Measurements from ENCODE around the gene KCNQ1.
A peak's percentile ranks its signal among the peaks of the same experiment; 100 is the strongest.

Gene KCNQ1

DNA sequence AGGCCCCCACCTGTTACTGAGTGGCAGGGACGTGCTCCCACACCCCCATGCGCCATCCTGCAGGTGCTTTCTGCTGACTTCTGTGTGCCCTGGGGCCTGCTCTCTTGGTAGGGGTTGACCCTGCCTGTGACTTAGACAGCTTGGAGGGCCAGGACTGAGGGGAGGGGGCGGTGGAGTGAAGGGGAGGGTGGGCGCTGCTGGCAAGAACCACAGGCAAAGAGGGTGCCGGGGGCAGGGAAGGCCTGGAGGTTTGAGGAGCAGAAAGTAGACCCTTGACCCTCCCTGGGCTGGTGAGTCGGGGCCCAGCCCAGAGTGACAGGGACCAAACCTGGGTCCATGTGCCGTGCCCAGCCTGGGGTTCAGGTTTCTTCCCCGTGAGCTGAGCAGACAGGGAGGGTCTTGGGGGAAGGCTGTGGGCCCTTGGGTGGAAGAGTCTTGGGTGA, 17.8 kb downstream of the KCNQ1 start:
- no peak for DNase-seq

DNA sequence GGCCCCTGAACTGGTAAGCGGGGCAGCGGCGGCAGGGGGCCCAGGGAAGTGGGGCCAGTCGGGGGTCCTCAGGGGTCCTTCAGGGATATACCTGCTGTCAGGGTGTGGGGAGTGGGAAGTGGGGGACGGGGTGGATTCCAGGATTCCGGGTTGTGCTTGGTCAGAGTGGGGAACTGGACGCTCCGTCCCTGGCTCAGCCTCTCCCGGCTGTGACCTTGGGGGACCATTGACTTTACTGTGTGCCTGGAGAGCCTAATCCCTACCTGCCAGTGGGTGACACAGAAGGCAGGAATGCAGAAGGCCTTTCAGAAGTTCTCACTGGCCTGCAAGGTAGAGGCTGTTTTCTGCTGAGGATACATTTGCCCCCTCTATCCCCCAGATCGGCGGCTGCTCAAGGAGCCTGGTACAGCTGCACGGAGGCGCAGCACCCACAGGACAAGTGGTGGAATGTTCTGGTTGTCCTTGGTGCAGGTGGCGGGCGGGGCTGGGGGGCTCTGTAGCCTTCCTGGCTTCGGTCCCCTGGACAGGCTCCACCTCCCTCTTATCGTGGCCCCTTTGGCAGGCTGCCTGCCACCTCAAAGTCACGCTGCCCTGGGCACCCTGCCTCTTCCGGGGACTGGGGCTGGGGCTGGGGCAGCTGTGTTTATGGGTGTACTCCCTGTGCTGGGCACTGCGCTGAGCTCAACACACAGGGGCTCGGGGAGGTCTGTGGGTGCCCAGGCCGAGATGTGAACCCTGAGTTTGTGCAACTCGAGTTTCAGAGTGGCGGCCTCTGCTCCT, 18.4 kb downstream of the KCNQ1 start:
- no peak for DNase-seq

- no peak for DNase-seq
Measured at GRCh38 chr11:2463766-2464277, 19.0 kb downstream of the KCNQ1 start.

DNA sequence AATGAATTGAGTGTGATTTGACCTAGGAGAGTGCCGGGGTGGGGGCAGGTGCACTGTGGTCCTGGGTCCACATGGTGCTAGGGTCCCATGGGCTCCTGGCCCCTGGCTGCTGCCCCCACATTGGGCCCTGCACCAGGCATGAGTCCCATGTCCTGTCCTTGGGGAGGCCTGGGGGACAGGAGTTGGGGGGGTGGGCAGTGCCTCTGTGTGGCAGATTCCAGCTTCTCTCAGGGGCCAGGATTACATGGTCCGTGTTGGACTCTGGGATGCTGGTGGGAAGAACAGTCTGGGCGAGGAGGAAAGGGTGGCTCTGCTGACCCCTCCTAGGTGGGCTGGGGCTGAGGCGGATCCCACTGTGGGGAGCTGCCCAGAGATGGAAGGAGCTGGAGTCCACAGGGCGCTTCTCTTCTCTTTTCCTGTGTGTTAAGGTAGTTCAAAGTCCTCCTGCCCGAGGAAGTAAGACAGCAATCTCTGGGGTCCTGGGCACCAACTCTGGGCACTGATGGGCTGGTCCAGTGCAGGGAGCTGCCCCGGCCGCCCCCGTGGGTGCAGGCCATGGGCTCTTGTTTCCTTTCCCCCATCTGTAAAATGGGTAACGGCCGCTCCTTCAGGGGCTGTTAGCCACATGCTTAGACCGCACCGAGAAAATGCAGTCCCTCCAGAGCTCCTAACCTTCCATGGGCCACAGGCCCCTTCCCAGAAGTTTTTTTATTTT, 19.8 kb downstream of the KCNQ1 start:
- DNase-seq = no peak

DNA sequence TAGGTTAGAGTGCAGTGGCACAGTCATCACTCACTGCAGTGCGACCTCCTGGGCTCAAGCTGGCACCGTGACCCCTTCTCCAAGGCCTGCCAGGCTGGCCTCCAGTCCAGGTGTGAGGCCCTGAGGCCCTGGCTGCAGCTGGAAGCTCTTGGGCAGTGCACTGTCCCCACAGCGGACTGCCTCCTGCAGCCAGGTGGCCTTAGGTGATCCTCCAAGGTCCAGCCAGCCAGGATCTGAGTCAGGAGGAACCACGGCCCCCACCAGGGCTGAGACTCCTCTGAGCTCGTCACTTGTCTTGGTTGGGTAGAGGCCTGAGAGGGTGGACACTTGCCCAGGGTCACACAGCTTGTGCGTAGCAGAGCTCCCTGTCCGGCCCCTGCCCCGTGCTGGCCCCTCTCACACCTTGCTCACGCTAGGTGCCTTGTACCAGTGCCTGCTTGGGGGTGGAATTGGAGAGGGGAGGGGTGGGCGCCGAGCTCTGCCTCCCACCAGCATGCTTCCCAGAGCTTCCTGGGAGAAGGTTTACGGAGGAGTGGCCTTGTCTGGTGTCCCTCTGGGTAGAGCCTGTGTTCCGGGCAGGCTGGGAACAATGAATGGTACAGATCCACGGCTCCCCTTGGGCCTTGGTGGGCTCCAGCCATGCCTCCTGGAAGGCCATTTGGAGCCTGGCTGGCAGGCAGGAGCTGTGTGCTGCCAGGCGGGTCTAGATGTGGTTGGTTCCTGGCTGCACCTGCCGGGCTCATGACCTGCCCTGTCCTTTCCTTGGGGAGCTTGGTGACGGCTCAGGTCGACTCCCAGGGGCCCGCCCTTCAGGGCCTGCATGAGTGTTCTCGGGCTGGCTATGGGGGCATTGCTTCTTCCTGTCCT, 20.6 kb downstream of the KCNQ1 start:
- no peak for DNase-seq

GRCh38 chr11:2466069-2466801, 21.4 kb downstream of the KCNQ1 start:
- no peak for DNase-seq

- peak; percentile 55 to 69 for DNase-seq
Measured at GRCh38 chr11:2466869-2467694, 22.3 kb downstream of the KCNQ1 start.

GRCh38 chr11:2467695-2468055, 22.9 kb downstream of the KCNQ1 start:
- DNase-seq = no peak

DNA sequence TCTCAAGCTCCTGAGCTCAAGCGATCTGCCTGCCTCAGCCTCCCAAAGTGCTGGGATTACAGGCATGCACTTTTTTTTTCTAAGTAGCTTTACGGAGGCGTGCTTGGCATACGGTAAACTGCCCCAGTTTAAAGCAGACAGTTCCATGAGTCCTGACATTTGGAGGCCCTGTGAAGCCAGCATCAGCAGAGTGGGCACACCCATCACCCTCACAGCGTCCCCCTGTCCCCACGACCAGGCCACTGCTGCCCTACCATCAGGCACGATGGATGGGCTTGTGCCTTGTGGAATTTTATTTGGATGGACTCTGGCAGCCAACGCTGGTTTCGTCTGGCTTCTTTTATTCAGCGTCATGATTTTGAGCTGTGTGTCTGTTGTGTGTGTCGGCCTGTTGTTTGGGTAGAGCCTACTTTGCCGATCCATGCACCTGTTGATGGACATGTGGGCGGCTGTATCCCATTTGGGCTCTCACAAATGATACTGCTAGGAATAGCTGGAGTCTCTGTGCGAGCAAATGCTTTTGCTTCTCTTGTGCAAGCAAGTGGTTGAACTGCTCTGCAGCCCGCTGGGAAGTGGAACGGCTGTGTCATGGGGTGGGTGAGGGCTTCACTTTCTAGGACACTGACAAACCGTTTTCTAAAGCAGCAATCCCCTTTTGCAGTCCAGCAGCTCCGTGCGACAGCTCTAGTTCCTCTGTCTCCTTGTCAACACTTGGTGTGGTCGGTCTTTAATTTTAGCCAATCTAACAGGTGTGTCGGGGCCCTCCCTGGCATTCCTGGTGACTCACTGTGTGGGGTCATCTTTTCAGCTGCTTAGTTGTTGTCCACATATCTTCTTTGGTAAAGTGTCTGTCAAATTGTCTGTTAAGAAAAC, 23.8 kb downstream of the KCNQ1 start:
- DNase-seq = no peak

DNA sequence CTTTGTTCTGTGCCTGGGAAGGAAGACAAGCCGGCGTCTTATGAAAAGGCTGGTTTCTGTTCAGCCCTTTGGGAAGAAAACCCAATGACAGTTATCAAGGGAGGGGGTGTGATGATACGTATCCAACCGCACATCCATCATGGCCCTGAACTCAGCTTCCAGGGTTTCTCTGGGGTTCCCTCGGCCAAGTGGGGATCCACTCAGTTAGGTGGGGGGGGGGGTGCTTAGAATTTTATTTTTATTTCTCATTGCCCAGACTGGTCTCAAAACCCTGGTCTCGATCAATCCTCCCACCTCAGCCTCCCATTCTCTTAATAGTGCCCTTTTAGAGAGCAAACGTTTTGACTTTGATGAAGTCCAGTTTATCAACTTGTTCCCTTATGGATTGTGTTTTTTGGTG, 25.7 kb downstream of the KCNQ1 start:
- DNase-seq = no peak

GRCh38 chr11:2471048-2471803, 26.4 kb downstream of the KCNQ1 start:
- no peak for DNase-seq

DNA sequence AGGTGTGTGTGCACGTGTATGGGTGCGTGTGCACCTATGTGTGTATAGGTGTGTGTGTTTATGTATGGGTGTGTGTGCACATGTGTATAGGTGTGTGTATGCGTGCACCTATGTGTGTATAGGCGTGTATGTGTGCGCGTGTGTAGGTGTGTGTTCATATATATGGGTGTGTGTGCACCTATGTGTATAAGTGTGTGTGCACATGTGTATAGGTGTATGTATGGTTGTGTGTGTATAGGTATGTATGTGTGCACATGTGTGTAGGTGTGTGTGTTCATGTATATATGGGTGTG, 26.9 kb downstream of the KCNQ1 start:
- no peak for DNase-seq

DNA sequence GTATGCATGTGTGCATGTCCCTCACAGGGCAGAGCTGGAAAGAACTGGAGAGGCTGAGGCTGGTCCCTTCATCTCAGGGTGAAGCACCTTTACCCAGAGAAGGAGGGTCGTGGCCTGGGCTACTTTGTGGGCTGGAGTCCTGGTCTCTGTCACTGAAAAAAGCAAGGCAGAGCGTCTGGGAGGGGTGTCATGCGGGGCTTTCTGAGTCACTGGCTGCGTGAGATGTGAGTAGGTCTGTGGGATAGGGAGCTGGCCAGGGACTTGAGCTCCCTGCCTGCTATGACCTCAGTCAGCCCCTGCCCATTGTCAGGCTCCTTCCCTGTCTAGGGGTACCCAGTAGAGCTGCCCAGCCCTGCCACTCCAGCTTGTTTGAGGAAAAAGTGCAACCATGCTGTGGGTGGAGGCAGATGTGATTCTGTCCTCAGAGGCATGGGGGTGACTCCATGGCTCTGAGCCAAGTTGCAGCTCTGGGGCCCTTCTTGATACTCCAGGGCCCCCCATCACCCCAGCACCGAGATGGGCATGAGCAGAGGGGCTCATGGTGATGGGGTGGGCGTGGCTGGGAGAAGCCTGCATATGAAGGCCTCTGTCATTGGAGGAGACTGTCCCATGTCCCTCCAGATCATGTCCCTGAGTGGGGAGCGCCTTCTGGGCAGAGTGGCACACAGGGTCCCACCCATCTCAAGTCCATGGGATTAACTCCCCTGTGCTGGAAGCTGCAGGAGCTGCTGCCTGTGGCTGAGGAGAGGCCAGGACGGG, 27.8 kb downstream of the KCNQ1 start:
- no peak for DNase-seq

DNA sequence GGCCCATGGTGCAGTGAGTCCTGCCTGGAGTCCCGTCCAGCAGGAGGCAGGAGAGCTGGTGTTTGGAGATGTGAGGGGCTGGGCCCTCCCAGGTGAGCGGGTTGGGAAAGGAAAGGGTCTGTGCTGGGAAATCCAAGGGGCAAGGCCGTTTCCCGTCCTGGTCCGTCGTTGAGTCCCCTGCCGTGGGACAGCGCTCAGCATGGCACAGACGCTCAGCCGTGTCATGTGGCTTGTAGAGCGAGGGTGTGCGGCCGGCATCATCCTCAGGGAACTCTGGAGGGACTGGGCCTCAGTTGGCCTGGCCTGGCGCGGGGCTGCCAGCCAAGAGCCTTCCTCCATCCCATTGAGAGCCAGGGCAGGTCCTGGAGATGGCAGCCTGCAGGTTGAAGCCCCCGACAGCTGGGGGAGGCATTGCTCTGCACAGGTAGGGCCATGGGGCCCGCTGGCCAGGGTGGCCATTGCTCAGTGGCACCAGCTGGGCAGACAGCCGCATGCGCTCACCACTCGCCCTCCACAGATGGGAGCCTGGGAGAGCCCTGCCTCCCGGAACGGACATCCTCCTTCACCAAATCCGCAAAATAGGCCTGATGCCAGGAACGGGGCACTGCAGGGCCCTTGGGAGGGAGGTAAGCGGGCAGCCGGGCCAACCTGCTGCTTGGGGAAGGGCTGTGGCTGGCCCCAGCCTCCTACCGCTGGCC, 28.7 kb downstream of the KCNQ1 start:
- DNase-seq = no peak

- no peak for DNase-seq
Measured at GRCh38 chr11:2474059-2474901, 29.5 kb downstream of the KCNQ1 start.

DNA sequence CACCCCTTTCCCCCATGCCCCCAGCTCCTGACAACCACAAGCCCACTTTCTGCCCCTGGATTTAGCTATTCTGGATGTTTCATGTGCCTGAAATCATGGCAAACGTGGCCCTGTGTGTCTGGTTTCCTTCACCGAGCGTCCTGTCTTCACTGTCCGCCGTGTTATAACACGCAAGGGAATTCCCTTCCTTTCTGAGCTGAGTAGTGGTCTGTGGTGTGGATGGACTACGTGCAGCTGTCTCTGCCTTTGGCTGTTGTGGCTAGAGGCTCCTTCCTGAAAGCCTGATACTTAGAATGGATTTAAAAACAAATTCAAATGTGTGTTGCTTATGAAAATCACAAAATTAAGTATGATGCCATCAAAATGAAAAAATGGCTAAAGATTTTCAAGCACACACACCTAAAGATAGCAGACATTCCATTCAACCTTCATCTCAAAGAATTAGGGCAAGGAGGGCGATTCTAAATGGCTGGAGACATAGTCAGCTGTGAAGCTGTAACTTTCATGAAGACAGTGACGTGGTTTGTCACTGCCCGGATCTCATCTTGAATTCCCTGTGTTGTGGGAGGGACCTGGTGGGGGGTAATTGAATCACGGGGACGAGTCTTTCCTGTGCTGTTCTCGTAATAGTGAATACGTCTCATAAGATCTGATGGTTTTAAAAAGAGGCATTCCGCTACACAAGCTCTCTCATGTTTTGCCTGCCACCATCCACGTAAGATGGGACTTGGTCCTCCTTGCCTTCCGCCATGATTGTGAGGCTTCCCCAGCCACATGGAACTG, 30.5 kb downstream of the KCNQ1 start:
- DNase-seq = no peak

DNA sequence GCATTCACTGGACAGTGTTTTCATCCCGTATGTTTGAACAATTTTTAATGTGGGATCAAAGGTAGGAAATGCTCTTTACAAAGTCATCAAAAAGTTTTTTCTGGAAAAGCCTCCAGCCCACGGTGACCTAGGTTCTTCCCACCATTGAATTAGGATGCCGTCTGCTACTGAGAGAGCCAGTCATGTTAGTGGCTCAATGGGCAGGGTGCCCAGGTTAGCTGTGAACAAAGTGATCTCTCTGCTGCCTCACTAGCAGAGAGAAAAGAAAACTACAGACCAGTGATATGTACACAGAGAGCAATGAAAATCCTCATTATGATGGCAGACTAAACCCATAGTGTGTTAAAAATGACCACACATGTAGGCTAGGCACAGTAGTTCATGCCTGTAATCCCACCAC, 32.4 kb downstream of the KCNQ1 start:
- DNase-seq = no peak

All from CD4-positive, alpha-beta T cell treated with Interleukin-4 for 1 hour (primary cell).